Left lung (tissue), 10 donors: ENCODE measurements around the gene PCSK6. TPM values are rescaled to one million over a fixed set of nuclear protein-coding genes. Genes with fewer than 3 reads are reported as not detected.
A peak's percentile ranks its signal among the peaks of the same experiment; 100 is the strongest.

Experiments
- ATAC-seq: fragments of 200-7000 bp; cut with Tn5 transposase; one replicate; pipeline ENCODE4 v1.9.1; 2020; ENCODE audit warnings: moderate library complexity
- DNase-seq, 4 donors: peaks; one replicate each; pipeline ENCODE4 v3.0.0-alpha.2; 2013 to 2020
- H3K27ac ChIP-seq, 2 donors: fragments of 200-600 bp; sonication (generic) in 1 of 2; one replicate each; pipeline versions ENCODE4 v1.5.0 to v1.8.0; 2020 to 2021
- H3K27me3 ChIP-seq, 2 donors: fragments of 200-600 bp; sonication (generic) in 1 of 2; one replicate each; pipeline versions ENCODE4 v1.5.0 to v1.8.0; 2020 to 2021
- H3K36me3 ChIP-seq, 2 donors: fragments of 200-600 bp; sonication (generic) in 1 of 2; one replicate each; pipeline versions ENCODE4 v1.5.0 to v1.8.0; 2020 to 2021
- H3K4me1 ChIP-seq, 2 donors: fragments of 200-600 bp; one replicate each; pipeline ENCODE4 v1.8.0; 2021
- H3K4me3 ChIP-seq, 2 donors: fragments of 200-600 bp; sonication (generic) in 1 of 2; one replicate each; pipeline versions ENCODE4 v1.5.0 to v1.8.0; 2020 to 2021; ENCODE audit warnings: mild to moderate bottlenecking in 1 of 2
- H3K9me3 ChIP-seq, 2 donors: fragments of 200-600 bp; sonication (generic) in 1 of 2; one replicate each; pipeline versions ENCODE4 v1.5.0 to v1.8.0; 2020 to 2021
- intact Hi-C, 2 donors: fragments of 100-400 bp; cut with DNase I; formaldehyde crosslinking; loops; one replicate each; pipeline versions ENCODE4 v1.11.2 to v1.14.2; 2022
- polyA plus RNA-seq, 6 donors: library from polyadenylated mRNA; unstranded; fragments of 120-200 nt; gene quantifications; one replicate each; pipeline ENCODE4 v1.2.1, GENCODE V29; 2013; ENCODE audit not compliant: insufficient read length in 6 of 6
- total RNA-seq, 2 donors: library from RNA; stranded (reverse); fragmentation: NEBNext Ultra II Directional; extraction: Animal tissue kit (Norgen Biotek cat#: 25700); gene quantifications; one replicate each; pipeline ENCODE4 v1.2.1, GENCODE V29; 2021
- TF ChIP-seq, protein P1 (sequence below), 2 donors: fragments of 200-600 bp; sonication (generic) in 1 of 2; IDR thresholded peaks; one replicate each; pipeline versions ENCODE4 v1.5.0 to v1.8.0; 2021; ENCODE audit warnings: antibody characterized with exemption in 2 of 2
- donor health status: DM: no; HTN: yes; CAD: no.
- donor health status: DM: no; HTN: no; CAD: no.

The PCSK6 gene
- total and polyA plus RNA-seq, 8 donors = 7.7 to 25.7 (median 22.8) TPM

DNA sequence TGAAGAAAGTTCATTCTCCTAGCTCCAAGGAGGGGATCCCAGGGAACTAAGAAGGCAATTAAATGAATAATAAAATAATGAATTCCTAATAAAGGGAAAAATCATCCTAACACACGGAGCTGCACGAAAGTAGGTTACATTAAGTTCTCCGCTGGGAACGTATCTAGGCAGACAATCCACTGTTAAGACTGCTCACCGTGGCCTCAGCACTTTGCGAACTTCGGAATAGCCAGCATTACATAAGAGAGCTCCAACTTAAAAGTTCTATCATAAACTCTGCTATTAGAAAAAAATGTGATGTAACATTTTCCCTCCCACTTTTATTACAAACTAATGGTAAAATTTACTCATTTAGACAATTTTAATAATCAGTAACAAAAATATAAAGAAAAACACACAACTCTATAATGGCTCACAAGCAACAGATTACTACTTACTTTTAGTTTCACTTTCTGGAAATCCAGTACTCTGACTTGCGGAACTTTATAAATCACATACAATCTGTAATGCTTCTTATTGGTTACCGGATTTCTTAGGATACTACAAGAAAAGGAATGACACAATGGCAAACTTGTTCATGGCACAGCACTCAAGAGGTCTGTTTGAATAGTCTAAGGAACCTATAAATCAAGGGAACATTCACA, 202.9 kb downstream of the PCSK6 start:
- no peaks in the 10 kb centered on the region for H3K9me3 ChIP-seq
- peaks cover 0 to 75% of the 10 kb centered on the region in 2 donors for H3K36me3 ChIP-seq
- TF ChIP-seq, protein P1, sequence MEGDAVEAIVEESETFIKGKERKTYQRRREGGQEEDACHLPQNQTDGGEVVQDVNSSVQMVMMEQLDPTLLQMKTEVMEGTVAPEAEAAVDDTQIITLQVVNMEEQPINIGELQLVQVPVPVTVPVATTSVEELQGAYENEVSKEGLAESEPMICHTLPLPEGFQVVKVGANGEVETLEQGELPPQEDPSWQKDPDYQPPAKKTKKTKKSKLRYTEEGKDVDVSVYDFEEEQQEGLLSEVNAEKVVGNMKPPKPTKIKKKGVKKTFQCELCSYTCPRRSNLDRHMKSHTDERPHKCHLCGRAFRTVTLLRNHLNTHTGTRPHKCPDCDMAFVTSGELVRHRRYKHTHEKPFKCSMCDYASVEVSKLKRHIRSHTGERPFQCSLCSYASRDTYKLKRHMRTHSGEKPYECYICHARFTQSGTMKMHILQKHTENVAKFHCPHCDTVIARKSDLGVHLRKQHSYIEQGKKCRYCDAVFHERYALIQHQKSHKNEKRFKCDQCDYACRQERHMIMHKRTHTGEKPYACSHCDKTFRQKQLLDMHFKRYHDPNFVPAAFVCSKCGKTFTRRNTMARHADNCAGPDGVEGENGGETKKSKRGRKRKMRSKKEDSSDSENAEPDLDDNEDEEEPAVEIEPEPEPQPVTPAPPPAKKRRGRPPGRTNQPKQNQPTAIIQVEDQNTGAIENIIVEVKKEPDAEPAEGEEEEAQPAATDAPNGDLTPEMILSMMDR (IDR thresholded peaks at IDR 0.05) = no peak
- H3K4me3 ChIP-seq = no peak overlapping the region
- H3K27ac ChIP-seq = no peak overlapping the region
- ATAC-seq = no peak
- peaks cover 0 to 10% of the 10 kb centered on the region in 2 donors for H3K4me1 ChIP-seq
- H3K27me3 ChIP-seq = no peaks in the 10 kb centered on the region
- DNase-seq = no peak
- intact Hi-C loops = no loop called here

DNA sequence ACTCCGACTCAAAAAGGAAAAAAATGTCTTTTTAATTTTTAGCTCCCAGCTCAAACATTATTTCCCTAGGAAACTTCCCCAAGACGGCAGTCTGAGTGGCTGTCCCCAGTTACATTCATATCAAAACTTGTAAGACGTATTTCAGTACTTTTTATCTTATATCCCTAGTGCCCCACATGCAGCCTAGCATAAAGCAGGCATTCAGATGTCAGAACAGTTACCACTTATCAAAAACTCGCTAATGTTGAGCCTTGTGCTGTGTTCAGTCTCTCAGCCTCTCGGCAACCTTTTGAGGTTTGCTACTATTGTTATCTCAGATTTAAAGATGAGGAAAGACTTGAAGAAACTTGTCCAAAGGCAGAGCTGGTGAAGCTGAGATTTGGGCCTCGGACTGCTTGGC, 205.6 kb downstream of the PCSK6 start:
- no peaks in the 10 kb centered on the region for H3K27me3 ChIP-seq
- no peaks in the 10 kb centered on the region for H3K9me3 ChIP-seq
- ATAC-seq (no peak), DNase-seq (no peak)
- H3K4me1 ChIP-seq = peaks cover 0 to 5% of the 10 kb centered on the region in 2 donors
- intact Hi-C loops = no loop called here
- H3K36me3 ChIP-seq = peaks cover 0 to 86% of the 10 kb centered on the region in 2 donors
- H3K27ac ChIP-seq = no peak overlapping the region
- H3K4me3 ChIP-seq = no peak overlapping the region
- TF ChIP-seq, protein P1 (IDR thresholded peaks at IDR 0.05) = no peak

DNA sequence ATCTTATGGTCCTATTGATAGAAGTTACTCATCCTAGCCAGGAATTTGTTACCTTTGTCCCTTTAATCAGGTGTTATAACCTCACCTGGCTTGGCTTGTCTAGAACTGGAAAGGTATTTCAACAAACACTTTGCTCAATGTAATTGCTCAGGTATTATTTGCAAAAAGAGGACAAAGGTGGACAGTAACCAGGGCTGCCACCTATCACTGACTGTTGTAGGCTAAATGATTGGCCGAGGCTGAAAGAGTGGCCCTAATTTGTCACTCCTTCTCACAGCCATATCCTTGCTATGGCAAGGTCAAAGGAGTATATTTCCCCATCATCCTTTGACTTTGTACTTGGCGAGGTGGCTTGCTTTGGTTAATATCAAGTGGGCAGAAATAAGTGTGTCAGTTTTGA, 209.5 kb downstream of the PCSK6 start:
- Histone ChIP-seq H3K4me3 (no peak overlapping the region), H3K27me3 (no peaks in the 10 kb centered on the region), H3K4me1 (peaks cover 0 to 19% of the 10 kb centered on the region in 2 donors), H3K9me3 (no peaks in the 10 kb centered on the region), H3K36me3 (peaks cover 0 to 61% of the 10 kb centered on the region in 2 donors), H3K27ac (no peak overlapping the region)
- intact Hi-C loops = no loop called here
- DNase-seq (no peak), ATAC-seq (no peak)
- TF ChIP-seq, protein P1 (IDR thresholded peaks at IDR 0.05) = no peak

DNA sequence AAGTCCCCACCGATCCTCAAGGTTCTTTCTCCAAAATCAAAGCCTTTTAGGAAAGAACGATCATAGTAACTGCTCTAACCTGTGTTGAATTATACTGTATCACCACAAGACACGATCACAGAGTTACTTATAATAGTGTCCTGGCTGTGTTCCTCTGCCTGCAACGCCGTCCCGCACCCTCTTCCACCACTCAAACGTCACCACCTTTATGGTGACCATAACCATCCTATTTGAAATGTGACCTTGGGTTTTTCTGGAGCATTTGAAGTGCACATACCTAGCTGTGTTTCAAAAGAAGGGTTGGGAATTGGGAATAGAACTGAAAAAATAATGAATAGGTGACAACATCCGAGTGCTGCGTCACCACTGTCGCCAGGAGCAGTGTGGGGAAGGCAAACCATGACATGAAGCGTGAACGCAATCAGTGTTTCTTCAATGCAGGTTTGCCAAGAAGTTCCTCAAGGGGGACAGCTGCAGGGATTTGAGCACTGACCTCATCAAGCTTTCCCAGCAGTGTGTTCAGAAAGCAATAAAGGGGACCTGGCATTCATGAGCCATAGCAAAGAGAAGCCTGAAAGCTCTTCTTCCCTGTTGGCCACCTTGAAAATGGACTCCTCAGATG, 211.5 kb downstream of the PCSK6 start:
- TF ChIP-seq, protein P1 (IDR thresholded peaks at IDR 0.05) = no peak
- intact Hi-C loops = no loop called here
- ATAC-seq (no peak), DNase-seq (no peak)
- H3K4me1 ChIP-seq = peaks cover 0 to 21% of the 10 kb centered on the region in 2 donors
- peaks cover 3 to 61% of the 10 kb centered on the region in 2 donors for H3K36me3 ChIP-seq
- peak overlapping the region; percentile 88 to 89 for H3K4me3 ChIP-seq
- peak overlapping the region in 1 of 2 donors; percentile 92 for H3K27ac ChIP-seq
- H3K27me3 ChIP-seq = no peaks in the 10 kb centered on the region
- H3K9me3 ChIP-seq = no peaks in the 10 kb centered on the region

DNA sequence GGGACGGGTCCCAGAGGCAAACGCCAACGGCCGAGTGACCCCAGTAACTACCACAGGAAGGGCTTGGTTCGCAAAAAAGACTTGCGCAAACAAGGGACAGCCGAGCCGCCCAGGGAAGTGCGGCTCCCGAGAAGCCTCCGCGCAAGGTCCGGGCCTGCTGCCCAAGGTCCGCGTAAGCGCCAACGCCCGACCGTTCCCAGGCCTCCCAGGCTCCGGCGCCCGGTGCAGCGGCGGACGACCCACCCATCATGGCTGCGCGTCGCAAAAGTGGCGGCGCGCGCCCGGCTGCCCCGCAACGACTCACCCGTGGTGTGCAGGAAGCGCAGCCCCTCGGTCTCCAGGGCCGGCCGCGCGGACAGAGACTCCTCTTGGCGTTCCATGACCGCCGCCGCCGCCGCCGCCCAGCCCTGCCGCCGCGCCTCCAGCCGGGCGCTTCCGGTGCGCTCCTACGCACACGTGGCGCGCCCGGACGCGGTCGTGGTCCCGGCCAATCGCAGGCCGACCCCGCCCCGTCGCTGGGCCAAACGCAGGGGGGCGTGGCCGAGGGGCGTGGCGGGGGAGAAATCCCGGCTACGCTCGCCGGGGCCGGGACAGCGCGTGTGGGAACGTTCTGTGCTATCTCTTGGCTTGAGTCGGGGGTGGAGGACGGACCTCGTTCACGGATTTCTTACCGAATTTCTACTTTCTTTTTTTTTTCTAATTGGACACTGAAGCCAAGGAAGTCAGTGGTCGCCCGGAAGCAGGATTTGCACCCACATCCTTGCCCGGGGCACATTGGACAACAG, 212.3 kb downstream of the PCSK6 start, which contains the start of gene SELENOS:
TSS of gene SELENOS (minus strand) at position 448 of the 785 bp plus-strand sequence. CDS start at position 380, 68 bp downstream.
- DNase-seq (peak; percentile 86 to 97 (median 92)), ATAC-seq (peak; percentile 99)
- Histone ChIP-seq H3K36me3 (peaks cover 6 to 61% of the 10 kb centered on the region in 2 donors), H3K9me3 (no peaks in the 10 kb centered on the region), H3K4me1 (peaks cover 0 to 21% of the 10 kb centered on the region in 2 donors), H3K4me3 (peak within 1 kb of the TSS; percentile 88 to 89), H3K27ac (peak within 1 kb of the TSS; percentile 80 to 92), H3K27me3 (no peaks in the 10 kb centered on the region)
- intact Hi-C loops = no loop called here
- TF ChIP-seq, protein P1 (IDR thresholded peaks at IDR 0.05) = no peak
